Gastrocnemius medialis (tissue), 4 donors: ENCODE results near the gene THOC6.

Experiments used
- CTCF ChIP-seq, 5 experiments: fragments of 450-650 bp in 3 of 5; fragments of 200-600 bp in 2 of 5; sonication (generic) in 2 of 5; IDR thresholded peaks in 4 of 5; conservative IDR thresholded peaks in 1 of 5; 1 replicate in 4 of 5; 2 replicates in 1 of 5; pipeline ENCODE4 v1.5.1; 2016 to 2019; ENCODE audit warnings: antibody characterized with exemption in 5 of 5, mild to moderate bottlenecking in 3 of 5, moderate library complexity in 3 of 5
- POLR2A ChIP-seq, 2 donors: fragments of 450-650 bp; IDR thresholded peaks; one replicate each; pipeline ENCODE4 v1.6.1; 2017; ENCODE audit warnings: antibody characterized with exemption in 2 of 2, mild to moderate bottlenecking in 2 of 2, moderate library complexity in 2 of 2

DNA sequence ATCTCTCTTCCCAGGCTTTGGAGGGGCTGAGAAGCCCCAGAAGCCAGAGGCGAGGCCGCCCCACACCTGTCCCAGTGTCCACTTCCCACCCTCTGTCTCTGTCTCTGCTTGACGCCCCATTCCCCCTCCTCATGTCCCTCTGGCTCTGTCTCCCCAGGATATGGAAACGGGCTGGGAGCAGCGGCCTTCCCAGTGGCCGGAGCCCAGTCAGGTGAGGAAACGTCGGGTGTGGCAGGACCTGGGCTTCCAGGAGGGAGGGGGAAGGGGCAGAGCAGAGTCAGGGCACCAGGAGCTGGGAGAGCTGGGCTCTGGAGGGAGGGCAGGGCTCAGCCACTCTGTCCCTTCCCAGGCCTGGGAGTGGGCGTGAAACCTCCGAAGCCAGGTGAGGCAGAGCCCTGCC lies 32.9 kb upstream of the THOC6 start:
- no peak for TF ChIP-seq CTCF (IDR thresholded peaks at IDR 0.05 in 4 of 5, conservative IDR thresholded peaks at IDR 0.05 in 1 of 5)
- TF ChIP-seq POLR2A (IDR thresholded peaks at IDR 0.05) = no peak
